ENCODE results near the gene TOM1.

Gene TOM1

DNA sequence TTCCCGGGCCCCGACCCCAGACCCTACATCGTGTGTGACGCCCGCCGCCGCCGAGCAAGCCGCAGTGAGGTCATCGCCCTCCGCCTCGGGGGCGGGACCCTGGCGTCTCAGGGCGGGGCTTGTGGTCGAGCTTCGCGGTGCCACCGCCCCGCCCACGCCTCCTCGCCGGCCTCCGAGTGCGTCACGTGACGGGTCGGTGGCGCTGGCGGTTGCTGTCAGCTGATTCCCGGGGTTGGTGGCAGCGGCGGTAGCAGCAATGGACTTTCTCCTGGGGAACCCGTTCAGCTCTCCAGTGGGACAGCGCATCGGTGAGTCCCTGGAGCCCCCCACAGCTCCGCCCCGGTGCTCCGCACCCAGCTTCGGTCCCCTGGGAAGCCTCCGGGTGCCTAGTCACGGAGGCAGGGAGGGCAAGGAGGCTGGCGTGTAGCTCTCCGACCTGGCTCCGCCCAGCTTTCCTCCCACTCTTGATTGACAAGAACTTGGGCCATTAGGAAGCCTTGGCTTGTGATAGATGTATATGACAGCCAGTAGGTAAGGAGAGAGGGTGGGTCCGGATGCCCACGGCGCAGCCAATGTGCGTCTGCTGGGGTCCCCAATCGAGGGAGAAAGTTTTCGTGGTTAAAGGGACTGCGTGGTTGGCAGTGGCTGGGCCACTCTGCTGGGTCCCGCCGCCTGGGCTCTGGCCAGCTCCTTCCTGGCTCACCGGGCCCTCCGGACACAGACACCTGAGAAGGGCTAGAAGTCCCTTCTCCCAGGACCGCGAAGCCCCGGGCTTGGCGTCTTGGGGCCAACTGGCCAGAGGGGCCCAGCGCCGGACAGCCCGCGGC, at the start of gene TOM1:
Gene TOM1, plus strand, starts transcription at position 222 of the 827 bp plus-strand sequence. Its CDS starts 35 bp downstream, at position 257.
- peak; percentile 96 for TF ChIP-seq POLR2A (IDR thresholded peaks at IDR 0.05; ENCODE audit: low read length)
- TF ChIP-seq GATA1 (IDR thresholded peaks at IDR 0.05; ENCODE audit: low read depth, low read length): no peak
- DNase-seq: peak; percentile 99

DNA sequence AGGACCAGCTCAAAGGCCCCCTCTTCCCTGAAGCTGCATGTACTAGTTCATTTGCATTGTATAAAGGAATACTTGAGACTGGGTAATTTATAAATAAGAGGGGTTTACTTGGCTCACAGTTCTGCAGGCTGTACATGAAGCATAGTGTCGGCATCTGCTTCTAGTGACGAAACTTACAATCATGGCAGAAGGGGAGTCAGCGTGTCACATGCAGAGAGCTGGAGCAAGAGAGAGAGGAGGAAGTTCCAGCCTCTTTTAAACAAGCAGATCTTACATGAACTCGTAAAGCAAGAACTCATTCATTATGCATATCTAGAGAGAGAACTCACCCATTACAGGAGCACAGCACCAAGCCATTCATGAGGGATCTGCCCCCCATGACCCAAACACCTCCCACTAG, 49.5 kb upstream of the TOM1 start:
- no peak for DNase-seq
- TF ChIP-seq POLR2A (IDR thresholded peaks at IDR 0.05; ENCODE audit: low read length) (no peak), GATA1 (IDR thresholded peaks at IDR 0.05; ENCODE audit: low read depth, low read length) (no peak)

DNA sequence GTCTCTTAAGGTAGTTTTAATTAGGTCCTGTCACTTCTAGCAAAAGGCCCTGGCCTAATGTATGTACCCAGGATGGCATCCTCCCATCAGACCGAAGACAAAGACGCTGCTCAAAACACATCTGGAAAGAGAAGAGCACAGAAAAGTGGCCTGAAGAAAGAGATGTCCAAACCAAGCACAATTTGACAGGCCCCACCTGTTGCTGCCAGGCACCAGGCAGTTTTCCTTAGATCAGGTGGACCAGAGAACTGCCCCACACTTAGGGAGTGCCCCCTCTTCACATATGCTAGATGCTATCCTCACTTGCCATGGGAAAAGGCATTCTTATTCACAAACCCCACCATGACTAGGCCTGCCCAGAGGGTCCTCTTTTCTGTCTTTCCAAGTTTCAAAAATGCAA, 45.7 kb upstream of the TOM1 start:
- no peak for DNase-seq
- TF ChIP-seq POLR2A (IDR thresholded peaks at IDR 0.05; ENCODE audit: low read length): no peak
- no peak for TF ChIP-seq GATA1 (IDR thresholded peaks at IDR 0.05; ENCODE audit: low read depth, low read length)

DNA sequence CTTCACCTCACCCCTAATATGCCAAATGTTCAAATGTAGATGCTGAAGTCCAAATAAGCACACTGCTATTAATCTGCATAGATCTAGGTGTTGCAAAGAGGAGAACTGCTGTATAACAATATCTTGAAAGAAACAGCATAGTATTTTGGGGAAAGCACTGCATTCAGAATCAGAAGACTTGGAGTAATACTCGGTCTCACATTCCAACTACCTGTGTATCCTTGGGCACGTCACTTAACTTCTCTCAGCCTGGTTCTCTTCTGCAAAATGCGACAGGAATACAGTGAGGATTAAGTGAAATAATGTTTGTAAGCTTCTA, 42.7 kb upstream of the TOM1 start:
- no peak for TF ChIP-seq POLR2A (IDR thresholded peaks at IDR 0.05; ENCODE audit: low read length)
- TF ChIP-seq GATA1 (IDR thresholded peaks at IDR 0.05; ENCODE audit: low read depth, low read length): no peak
- DNase-seq: no peak

DNA sequence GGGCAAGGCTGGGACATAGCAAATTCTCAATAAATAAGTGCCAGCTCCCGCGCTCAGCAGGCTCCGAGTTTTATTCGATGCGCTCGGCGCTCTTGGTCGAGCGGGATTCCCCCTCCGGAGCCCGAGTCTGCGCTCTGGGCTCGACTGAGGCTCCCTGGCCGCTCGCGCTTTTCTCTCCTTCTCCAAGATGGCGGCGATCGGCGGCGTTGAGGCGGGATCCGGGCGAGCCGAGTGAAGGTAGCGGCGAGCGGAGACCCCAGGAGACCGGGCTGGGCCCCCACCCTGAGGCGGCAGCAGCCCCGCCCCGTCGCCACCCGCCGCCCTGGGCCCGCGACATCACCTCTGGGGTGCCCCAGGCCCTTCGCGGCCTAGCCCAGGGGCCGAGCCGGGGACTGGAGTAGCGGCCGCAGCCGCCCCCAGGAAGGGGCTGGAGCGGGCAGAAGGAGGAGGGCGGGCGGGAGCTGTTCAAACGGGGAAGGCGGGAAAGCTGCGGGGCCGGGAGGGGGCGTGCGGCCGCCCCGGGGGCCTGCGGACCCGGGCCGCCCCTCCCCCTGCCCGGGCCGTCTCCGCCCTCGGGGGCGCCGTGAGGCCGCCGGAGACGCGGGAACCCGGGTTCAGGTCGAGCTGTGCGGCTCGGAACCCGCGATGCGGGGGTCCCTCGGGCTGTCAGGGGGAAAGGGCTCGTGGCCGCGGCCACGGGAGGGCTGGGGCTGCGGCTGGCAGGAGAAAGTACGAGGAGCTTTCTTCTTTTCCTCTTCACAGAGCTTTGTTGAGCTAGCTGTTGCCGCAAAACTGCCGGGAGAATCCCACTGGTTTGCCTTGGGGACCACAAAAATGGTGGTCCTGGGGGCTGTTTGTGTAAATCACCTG, 42.1 kb upstream of the TOM1 start, which contains the start of gene HMGXB4:
Gene HMGXB4, plus strand, starts transcription at position 173 of the 870 bp plus-strand sequence. CDS start 4,898 bp downstream, outside the sequence.
- peak; percentile 63 for TF ChIP-seq POLR2A (IDR thresholded peaks at IDR 0.05; ENCODE audit: low read length)
- no peak for TF ChIP-seq GATA1 (IDR thresholded peaks at IDR 0.05; ENCODE audit: low read depth, low read length)
- peak; percentile 91 to 94 for DNase-seq

DNA sequence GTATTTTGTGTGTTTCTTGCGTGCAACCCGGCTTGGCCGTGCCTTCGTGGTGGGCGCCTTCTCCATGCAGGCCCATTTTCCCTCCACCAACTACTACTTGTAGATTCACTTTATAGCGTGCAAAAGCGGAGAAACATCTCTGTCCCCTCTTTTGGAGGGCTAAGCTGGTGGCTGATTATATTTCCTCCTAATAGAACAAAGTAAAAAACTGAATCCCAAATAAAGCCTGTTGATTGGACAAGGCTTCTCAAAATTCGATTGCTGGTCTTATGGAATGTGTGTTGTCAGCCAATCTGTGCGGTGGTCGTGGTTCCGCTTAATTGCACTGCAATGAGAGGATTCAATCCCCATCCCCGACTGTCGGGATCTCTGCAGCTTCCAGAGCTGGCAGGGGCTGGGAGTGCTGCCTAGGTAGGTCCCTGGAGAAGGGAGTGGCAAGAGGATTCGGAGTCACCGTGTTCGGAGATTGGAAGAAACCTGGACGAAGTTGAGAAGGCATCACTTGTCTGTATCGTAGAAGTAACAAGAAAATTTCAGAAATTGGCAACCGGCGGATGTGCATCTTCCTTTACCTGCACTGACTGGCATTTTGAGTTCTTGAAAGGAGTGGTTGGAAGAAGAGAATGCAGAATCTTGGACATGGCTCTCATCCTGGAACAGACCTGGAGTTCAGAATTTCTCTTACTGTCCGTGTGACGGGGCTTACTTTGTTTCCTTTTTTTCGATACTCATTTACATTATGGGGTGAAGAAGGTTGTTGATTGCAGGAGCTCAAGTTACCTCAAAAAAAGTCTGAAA, 41.3 kb upstream of the TOM1 start:
- TF ChIP-seq POLR2A (IDR thresholded peaks at IDR 0.05; ENCODE audit: low read length) (no peak), GATA1 (IDR thresholded peaks at IDR 0.05; ENCODE audit: low read depth, low read length) (no peak)
- peak; percentile 62 to 72 for DNase-seq

DNA sequence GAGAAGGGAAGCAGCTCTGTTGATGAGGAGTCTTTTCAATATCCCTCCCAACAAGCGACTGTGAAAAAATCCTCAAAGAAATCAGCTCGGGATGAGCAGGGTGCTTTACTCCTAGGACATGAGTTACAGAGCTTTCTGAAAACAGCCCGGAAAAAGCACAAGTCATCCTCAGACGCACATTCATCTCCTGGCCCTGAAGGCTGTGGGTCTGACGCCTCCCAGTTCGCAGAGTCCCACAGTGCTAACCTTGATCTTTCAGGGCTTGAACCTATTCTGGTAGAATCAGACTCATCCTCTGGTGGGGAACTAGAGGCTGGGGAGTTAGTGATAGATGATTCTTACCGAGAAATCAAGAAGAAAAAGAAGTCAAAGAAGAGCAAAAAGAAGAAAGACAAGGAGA, 34.7 kb upstream of the TOM1 start:
- no peak for TF ChIP-seq GATA1 (IDR thresholded peaks at IDR 0.05; ENCODE audit: low read depth, low read length)
- no peak for TF ChIP-seq POLR2A (IDR thresholded peaks at IDR 0.05; ENCODE audit: low read length)
- no peak for DNase-seq

DNA sequence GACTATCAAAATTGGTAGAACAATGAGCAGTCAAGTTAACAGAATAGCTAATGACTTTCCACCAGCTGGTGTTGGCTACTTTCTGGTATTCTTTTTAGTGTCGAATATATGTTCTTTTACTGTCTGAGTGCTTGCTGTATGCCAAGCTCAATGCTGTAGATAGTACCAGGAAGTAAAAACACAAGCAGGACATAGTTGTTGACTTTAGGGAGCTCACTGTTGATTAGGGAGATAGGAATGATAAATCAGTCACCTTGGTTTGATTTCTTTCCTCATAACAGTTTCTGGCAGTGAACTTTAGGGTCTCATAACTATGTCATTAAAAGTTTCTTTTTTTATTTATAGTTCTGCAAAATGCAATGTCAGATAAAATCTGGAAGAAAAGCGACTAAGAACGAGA, 33.4 kb upstream of the TOM1 start:
- TF ChIP-seq GATA1 (IDR thresholded peaks at IDR 0.05; ENCODE audit: low read depth, low read length): no peak
- TF ChIP-seq POLR2A (IDR thresholded peaks at IDR 0.05; ENCODE audit: low read length): no peak
- no peak for DNase-seq

DNA sequence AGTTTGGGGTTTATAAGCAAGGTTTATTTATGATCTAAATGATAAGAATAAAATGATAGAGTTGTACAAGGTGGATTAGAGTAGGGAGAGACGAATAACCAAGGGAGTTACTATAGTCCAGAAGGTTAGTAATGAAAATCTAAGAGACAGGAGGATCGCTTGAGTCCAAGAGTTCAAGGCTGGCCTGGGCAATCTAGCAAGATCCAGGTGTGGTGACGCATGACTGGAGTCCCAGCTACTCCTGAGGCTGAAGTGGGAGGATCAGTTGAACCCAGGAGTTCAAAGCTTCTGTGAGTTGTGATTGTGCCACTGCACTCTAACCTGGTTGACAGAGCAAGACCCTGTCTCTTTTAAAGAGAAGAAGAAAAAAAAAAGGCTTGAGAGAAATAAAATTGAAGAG, 30.1 kb upstream of the TOM1 start:
- DNase-seq: no peak
- TF ChIP-seq POLR2A (IDR thresholded peaks at IDR 0.05; ENCODE audit: low read length) (no peak), GATA1 (IDR thresholded peaks at IDR 0.05; ENCODE audit: low read depth, low read length) (no peak)

DNA sequence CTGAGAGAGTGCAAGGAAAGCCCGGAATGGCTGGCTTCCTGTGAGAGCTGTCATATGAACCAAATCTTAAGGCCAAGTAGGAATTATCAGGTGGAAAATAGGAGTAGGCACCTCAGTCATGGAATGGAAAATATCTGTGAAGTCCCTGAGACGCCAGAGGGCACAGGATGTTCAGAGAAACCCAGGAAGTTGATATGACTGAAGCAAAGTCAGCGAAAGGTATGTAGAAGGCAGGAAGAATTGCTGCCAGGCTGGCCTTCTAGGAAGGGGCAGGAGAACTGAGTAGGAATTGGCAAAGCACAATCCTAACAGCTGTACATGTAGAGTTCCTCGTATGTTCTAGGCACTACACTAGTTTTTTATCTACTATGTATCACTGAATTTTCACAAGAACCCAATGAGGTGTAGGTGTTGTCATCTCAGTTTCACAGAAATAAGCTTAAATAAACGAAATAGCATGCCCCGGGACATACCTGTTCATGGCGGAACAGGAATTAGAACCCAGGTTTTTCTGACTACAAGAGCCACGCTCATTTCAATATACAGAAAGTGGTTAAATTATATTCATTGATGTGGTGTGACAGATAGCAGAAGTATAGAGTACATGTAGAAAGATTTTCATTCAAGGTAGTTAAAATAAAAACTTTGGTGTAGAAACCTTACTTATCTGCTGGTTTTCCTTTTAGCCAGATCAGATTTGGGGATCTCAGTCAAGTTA, 25.4 kb upstream of the TOM1 start:
- no peak for TF ChIP-seq GATA1 (IDR thresholded peaks at IDR 0.05; ENCODE audit: low read depth, low read length)
- TF ChIP-seq POLR2A (IDR thresholded peaks at IDR 0.05; ENCODE audit: low read length): no peak
- no peak for DNase-seq

DNA sequence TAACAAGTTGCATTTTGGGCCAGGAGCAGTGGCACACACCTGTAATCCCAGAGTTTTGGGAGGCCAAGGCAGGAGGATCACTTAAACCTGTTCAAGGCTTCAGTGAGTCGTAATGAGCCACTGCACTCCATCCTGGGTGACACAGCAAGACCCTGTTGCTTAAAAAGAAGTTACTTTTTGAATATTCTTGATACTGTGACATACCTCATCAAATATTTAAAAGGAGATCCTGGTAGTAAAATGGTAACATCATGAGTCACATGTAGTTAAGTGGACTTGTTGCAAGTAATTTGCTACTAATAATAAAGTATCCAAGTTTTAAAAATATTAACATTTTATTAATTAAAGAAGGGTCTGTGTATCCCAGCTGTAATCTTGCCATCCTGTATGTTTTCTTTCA, 24.1 kb upstream of the TOM1 start:
- TF ChIP-seq POLR2A (IDR thresholded peaks at IDR 0.05; ENCODE audit: low read length) (no peak), GATA1 (IDR thresholded peaks at IDR 0.05; ENCODE audit: low read depth, low read length) (no peak)
- DNase-seq: no peak

DNA sequence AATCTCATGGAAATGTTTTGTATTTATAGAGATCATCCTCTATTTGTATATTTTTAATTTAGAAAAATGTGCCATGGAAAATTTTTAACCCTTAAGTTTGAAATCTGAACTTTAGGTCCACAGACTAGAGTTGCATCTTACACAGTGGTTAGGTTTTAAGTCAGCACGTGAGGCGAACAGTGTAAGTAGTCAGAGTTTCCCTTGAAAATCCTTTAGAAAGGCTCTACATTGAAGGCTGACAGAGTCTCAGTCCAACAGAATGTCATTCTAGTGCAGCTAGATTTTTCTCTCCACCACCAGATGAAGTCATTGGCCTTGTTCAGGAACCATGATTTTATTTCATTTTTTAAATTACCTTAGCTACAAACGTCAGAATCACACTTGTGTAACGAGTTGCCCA, 23.7 kb upstream of the TOM1 start:
- TF ChIP-seq POLR2A (IDR thresholded peaks at IDR 0.05; ENCODE audit: low read length) (no peak), GATA1 (IDR thresholded peaks at IDR 0.05; ENCODE audit: low read depth, low read length) (no peak)
- no peak for DNase-seq

DNA sequence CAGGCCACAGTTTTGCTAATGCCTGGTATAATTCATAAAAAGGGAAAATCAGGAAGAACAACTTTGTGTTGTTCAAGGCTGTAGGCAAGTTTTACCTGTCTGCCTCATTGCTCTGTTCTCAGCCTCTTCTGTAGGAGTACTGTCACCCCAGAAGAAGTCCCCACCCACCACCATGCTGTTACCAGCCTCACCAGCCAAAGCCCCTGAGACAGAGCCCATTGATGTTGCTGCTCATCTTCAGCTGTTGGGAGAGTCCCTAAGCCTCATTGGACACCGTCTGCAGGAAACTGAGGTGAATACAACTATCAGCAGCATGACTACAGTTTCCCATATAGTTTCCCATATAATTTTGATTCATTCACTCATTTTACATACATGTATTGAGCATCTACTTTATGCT, 11.6 kb upstream of the TOM1 start:
- TF ChIP-seq POLR2A (IDR thresholded peaks at IDR 0.05; ENCODE audit: low read length) (no peak), GATA1 (IDR thresholded peaks at IDR 0.05; ENCODE audit: low read depth, low read length) (no peak)
- DNase-seq: no peak
